Stimulated activated naive CD4-positive, alpha-beta T cell (primary cell): ENCODE results near the gene IL1RL1.

Source experiments
- DNase-seq, 6 experiments: peaks; one replicate each; lab custom pipeline; 2025; lab: John Stamatoyannopoulos, UW

IL1RL1 gene

DNA sequence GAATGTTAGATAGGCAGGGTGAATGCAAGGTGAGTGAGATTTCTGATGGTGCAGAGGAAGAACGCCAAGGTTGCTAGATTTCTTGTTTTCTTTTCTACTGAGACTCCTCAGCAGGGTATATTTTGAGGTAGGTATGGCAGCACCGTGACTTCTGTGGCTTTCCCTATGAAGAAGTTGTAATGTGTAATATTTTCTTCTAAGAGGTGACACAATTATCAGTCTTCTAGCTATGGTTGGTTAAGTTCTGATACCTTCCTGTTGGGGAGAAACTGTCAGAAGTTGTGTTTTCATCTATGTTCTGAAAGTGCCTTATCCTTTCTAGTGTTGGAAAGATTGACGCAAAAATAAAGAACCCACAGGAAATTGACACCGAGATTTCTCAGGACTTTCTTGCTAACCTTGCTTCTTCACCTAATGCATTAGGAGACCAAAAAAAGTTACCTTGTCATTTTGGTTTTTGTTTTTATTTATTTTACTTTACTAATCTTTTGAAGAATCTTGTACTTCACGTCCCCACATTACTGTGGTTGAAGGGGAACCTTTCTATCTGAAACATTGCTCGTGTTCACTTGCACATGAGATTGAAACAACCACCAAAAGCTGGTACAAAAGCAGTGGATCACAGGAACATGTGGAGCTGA, 56.1 kb downstream of the IL1RL1 start:
- DNase-seq: peak in 3 of 6 experiments; percentile 74 to 80 (median 78)

DNA sequence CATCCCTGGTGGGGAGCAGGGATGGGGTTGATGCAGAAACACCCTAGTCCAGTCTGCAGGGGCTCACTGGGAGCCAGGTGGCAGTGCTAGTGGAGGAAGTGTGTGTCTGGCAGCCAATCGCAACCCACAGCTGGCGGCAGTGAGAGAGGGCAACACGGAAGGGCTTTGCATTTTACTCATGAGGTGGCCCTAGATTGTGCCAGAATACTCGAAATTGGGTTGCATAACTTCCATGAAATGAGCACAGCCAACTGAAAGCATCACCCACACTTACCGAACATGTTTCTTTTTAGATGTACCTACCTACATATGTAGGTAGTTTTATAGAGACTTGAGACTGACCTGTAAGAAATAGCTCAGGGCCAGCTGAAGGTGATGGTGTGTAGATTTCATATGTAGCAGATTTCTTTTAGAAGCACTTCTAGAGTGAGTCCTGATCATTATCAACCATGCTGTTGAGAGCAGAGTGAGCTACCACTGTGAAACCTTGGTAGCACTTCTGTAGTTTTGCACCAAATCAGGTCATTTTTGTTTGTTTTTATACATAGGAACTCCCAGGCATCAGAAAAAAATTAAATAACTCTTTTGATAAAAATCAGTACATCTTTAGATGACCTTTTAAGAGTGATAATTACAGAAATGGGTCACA, 57.2 kb downstream of the IL1RL1 start:
- no peak for DNase-seq

DNA sequence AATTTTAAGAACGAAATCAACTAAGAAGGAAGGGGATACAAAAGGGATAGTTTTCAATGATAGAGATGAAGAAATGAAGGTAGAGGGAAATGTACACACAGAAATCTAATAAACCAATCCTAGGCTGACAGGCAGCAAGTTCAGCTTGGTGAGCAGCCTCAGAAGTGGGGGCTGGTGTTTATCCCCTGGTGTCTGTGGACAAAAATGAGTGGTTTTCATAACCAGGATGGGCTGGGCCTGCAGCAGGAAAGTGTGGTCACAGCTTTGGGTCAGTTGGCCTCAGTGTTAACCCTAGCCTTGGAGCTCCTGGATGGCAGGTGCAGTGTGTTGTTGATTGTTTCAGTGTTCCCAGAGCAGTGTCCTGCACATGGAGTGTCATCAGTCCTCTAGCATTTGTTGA, 58.5 kb downstream of the IL1RL1 start:
- DNase-seq: no peak

DNA sequence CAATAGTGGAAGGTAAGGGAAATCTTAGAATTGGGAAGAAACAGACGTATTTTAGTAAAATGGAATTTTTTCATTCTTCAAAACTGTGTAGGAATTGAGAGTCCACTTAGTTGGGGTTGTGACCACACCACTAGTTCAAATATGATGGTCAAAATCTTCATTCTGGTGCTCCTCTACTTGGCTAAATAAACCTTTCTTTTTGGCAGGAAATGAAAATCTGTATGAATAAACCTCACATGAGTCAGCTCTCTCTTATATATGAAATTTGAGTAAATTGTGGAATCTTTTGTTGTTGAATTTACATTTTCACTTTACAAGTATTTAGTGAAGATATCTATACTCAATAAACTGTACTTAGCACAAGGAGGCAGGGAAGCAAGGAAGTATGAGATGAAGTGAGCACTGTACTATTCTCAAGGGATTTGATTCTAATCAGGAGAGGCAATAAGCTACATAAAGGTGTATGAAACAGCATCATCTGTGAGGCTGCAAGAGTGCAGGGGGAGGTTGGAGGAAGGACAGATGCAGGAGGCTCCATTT, 64.8 kb downstream of the IL1RL1 start:
- DNase-seq: no peak

DNA sequence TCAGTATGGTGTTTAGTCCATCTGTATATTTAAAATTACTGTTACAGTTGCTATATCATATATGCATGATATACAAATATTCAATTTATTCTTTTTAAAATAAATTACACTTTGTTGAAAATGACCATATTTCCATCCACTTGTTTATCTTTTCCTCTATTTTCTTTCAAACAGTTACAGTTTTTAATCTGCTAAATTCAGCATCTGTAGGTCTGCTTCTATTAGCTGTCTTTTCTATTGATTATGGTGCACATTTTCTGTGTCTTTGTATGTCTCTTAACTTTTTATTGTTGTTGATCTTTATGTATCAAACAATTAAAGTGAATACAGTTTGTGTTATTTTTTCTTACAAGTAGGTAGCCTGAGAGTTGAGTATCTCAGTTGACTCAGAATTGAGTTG, 72.4 kb downstream of the IL1RL1 start:
- no peak for DNase-seq

DNA sequence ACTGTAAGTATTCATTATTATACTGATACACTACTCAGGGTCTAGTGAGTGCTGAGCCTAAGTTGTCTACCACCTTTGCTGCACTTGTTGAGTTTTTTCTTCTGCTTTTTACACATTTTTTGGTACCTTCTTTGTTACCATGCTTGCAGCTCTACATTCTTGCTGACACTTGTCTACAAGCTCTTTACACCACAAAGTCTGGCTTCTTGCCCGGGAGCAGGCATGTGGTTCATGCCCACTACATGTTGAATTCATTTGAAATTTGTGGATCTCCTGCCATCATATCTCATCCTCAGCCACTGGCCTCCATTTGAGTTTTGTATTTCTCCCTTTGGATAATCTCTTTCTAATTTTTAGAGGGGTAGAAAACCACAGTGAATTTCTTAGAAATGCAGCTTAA, 74.2 kb downstream of the IL1RL1 start:
- DNase-seq: no peak

DNA sequence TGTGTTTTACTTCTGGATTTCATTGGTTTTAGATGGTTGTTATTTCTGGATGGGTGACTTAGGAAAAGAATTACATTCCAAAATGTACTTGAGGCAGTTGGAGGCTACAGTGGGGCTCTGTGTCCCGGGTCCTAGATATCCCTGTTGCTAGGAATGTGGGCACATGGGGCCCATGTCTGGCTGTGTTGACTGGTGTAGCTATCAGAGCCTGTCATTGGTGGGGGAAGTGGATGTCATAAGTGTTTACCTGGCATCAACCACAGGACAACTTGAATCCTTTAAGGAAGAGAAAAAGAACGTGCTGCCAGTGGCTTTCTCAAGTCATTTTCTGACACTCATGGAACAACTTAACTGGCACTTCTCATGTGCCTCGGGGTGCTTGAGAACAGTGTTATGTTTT, 74.6 kb downstream of the IL1RL1 start:
- no peak for DNase-seq

DNA sequence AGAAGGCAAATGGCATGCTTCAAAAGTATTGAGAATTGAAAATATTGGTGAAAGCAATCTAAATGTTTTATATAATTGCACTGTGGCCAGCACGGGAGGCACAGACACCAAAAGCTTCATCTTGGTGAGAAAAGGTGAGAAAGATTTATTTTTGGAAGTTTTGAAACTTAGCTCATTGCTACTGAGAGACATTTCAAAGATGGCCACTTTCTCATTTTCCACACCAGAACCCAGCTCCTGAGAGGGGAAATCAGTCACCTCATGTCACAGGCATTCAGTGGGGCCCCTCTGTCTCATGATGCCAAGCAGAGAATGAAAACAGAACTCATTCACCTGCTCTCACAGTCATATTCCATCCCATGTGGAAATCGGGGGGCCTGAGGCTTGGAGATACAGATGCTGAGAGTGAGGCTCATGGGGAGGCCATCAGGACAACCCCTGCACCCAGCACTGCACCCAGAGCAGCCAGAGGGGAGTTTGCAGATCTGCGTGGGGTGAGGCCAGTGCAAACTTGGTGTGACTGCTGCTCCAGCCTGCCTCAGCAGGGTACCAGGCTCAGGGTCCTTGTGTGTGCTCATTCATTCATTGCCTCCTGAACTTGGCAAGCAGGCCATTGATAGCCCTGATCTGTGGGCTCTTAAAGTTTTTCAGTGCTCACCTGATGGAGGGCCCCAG, 75.6 kb downstream of the IL1RL1 start:
- DNase-seq: no peak

DNA sequence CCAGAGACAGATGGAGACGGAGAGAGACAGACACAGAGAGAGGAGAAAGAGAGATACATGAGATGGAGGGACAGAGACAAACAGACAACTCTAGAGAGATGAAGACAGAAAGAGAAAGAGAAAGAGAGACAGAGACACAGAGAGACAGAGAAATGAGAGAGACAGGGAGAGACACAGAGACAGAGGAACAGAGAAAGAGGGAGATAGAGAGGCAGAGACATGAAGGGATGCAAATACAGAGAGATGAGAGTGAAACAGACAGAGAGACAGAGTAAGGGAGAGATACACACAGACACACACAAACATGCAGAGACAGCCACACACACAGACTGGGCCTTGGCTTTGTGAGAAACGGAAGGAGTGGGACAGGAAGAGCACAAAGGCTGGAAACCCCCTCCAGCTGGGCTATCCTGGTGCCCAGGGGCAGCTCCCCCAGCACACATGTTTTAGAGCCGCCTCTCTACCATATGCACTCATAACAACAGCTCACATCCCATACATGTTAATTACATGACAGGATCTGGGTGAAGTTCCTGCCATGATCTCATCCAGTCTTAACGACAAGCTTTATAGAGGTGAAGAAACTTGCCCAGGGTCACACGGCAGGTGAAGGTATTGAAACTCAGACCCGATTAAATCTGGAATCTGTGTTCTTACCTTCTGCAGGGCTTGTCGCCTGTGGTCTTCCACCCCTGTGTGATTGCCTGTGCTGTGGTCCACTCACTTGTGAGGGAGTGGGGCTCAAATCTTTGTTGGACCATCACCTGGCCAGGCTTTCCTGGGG, 76.6 kb downstream of the IL1RL1 start:
- no peak for DNase-seq

DNA sequence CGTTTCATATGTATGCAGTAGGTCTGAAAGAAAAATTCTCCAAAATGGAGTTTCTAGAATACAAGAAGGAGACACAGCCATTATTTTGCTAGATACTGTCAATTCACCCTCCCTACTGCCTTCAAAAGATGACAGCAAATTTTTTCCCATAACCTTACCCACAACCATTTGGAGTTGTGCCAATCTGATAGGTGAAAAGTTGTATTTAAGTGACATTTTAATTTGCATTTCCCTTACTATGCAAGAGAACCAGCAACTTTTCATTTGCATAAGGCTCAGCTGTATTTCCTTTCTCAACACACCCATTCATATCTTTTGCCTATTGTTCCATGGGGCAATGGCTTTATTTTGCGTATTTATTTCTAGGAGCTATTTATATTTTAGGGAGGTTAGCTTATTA, 80.2 kb downstream of the IL1RL1 start:
- DNase-seq: peak in 3 of 6 experiments; percentile 34 to 58 (median 48)

DNA sequence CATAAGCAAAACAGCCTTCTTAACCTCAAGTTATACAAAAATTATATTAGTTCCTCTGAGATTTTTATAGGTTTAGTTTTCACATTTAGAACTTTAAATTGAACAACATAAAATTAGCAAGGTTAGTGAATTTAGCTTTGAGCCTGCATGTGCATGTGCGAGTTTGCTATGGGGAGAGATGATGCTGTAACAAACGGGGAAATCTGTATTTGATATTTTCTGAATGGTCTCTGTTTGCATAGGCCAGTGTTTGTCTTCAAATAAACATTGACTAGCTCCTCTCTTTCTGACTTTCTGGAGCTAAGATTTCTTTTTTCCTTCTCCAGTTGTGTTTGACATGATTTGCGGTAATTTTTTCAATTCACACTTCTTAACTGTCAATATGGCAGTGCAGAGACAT, 80.7 kb downstream of the IL1RL1 start:
- DNase-seq: no peak

DNA sequence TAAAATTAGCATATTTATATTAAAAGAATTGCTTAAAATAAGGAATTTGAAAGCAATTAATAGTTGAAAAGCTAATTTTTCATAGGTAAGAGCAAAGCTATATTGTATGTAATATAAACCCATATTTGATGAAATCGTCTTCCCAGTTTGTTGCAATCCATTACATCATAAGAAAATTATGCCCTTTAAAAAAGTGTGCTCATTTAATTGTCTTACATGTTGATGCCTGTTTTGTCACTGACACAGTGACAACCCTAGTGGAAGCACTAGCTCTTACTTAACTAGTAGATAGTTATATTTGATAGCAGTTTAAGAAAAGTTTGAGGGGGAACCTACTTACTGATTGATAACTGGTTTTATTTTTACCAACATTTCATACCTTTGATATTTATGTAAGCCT, 81.6 kb downstream of the IL1RL1 start:
- no peak for DNase-seq

DNA sequence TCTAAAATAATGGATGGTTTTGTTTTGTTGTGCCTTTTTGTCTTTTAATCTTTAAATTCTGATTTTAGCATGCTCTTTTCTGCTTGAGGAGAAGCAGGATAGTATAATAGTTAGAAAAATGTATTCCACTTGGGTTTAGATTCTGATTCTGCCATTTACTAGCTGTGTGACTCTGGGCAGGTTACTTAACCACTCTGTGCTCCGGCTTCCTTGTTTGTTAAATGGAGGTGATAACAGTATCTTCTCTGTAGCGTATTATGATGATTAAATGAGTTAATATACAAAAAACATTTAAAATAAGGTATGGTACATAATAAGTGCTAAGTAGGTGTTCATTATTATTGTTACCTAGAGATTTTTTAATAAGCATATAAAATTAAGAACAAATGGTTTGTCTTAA, 84.6 kb downstream of the IL1RL1 start:
- no peak for DNase-seq

DNA sequence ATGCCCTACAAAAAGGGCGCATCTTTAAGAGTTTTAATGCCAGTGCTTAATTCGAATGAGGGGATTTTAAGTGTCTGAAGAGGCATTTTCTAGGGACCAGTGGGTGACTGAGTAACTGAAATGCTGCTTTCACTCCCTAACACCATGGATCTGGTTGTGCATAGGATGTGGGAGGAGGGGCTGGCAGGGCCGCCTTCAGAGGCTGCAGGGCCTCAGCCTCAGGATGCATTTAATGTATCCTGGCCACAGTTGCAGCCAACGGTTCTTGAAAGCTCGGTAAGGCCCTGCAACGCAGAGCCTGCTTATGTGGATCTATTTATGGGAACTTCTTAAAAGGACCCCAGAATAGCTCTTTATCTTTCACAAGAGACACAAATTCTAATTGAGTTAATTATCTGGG, 85.8 kb downstream of the IL1RL1 start:
- DNase-seq: no peak

DNA sequence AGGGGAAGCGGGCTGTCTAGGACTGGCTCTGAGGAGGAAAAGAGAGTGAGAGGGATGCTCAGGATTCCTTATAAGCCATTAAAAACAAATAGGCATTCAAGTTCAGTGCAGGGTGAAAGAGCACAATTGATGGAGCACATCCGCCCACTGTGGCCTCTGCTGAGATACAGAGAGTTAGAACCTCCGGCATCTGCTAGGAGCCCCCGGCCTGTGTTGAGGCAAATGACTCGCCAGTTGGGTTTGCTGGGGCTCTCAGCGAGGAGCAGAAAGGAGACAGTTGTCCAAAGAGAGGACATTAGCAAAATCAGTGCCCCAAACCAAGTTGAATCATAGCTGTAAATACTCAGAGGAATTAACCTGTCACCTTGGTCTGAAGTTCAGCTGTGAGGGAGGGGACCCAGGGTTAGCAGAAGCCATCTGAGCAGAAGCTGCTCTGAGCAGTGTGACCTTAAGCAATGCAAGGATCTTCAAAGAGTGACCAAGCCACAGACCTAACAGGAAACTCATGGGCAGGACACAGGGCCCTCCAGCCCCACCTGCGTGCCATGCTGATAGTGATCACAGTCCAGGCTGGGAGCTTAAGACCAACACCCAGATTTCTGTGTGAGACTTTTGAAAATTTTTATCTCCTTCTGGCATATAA, 88.3 kb downstream of the IL1RL1 start:
- no peak for DNase-seq

DNA sequence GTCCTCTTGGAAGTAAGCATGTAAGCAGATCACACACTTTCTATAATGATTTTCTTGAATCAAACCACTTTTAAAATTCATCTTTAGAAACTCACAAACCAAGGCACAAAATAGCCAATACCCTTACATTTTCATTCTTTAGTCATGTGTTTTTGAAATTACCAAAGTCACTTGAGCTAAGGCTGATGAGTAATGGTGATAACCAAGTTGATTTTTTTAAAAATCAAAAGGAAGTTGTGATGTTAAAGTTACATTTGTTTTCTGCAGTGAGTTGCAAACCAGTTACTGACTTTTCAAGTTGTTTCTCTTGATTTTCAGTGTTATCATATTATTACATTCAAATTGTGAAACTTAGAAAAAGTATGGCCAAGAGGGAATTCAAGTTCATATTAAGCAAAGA, 90.1 kb downstream of the IL1RL1 start:
- no peak for DNase-seq
